ENCODE measurements around the gene SPG7.

Gene SPG7

DNA sequence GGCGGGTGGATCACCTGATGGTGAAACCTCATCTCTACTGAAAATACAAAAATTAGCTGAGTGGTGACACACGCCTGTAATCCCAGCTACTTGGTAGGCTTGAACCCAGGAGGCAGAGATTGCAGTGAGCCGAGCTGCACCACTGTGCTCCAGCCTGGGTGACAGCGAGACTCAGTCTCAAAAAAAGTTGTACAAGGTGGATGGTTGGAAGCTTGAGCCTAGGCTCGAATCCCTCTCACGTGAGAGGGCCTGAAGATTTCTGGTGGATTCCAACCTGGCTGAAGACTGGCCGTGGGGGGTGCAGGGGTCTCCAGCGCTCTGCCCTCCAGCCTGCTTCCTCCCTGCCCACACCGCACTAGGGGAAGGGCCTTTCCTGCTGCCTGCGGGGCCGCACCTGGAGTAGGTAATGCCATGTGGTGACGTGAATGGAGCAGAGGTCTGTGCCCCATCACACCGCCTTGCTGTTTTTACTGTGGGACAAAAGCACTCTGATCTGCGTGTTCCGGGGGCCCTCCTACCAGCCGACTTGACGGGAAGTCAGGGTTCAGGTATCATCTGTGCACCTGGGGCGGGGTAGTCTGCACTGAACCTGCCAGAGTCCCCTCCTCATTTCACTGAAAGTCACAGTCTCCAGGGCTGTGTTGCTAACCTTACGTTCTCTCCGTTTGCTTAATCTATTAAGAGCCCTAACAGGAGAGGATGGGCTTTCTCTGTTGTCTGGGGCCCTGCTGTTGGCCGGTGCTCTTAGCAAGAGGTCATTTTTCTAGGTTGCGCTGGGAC lies 56.5 kb downstream of the SPG7 start:
- Histone ChIP-seq H3K79me2 (ENCODE audit: insufficient read depth, low read depth) (peaks cover 27% of the 10 kb centered on the region), H3K9ac (no peak overlapping the region), H3K4me1 (ENCODE audit: low read depth, poor library complexity, severe bottlenecking) (peaks cover 15% of the 10 kb centered on the region), H4K20me1 (ENCODE audit: insufficient read depth) (peaks cover 31% of the 10 kb centered on the region), H3K4me2 (no peak overlapping the region), H3K36me3 (ENCODE audit: insufficient read depth) (peaks cover 25% of the 10 kb centered on the region; the same call in 1 of the 2 replicates), H2AFZ (ENCODE audit: low read depth) (no peak overlapping the region), H3K27me3 (ENCODE audit: insufficient read depth, low read depth) (no peaks in the 10 kb centered on the region), H3K27ac (peak overlapping the region; percentile 13; the same call in 1 of the 2 replicates), H3K4me3 (IDR thresholded peaks at IDR 0.05; ENCODE audit: insufficient read depth, low read depth, low read length) (no peak overlapping the region)
- TF ChIP-seq, protein P1, sequence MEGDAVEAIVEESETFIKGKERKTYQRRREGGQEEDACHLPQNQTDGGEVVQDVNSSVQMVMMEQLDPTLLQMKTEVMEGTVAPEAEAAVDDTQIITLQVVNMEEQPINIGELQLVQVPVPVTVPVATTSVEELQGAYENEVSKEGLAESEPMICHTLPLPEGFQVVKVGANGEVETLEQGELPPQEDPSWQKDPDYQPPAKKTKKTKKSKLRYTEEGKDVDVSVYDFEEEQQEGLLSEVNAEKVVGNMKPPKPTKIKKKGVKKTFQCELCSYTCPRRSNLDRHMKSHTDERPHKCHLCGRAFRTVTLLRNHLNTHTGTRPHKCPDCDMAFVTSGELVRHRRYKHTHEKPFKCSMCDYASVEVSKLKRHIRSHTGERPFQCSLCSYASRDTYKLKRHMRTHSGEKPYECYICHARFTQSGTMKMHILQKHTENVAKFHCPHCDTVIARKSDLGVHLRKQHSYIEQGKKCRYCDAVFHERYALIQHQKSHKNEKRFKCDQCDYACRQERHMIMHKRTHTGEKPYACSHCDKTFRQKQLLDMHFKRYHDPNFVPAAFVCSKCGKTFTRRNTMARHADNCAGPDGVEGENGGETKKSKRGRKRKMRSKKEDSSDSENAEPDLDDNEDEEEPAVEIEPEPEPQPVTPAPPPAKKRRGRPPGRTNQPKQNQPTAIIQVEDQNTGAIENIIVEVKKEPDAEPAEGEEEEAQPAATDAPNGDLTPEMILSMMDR (conservative IDR thresholded peaks at IDR 0.05; ENCODE audit: low read depth, low read length) = no peak

DNA sequence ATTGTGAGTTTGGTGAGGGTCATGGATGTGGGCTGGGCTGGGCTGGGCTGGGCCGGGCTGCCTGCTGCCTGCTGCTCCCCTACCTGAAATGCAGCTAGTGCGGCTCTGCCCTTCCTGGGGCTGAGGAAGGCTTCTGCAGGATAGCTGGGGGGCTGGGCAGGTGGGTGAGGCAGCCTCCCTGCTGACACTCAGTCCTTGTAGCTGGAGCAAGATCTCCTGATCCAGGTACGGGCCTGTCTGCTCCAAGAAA lies 57.0 kb downstream of the SPG7 start:
- Histone ChIP-seq H3K9ac (no peak overlapping the region), H3K4me1 (ENCODE audit: low read depth, poor library complexity, severe bottlenecking) (peaks cover 15% of the 10 kb centered on the region), H3K79me2 (ENCODE audit: insufficient read depth, low read depth) (peaks cover 26% of the 10 kb centered on the region), H3K4me3 (IDR thresholded peaks at IDR 0.05; ENCODE audit: insufficient read depth, low read depth, low read length) (no peak overlapping the region), H3K27ac (no peak overlapping the region), H3K27me3 (ENCODE audit: insufficient read depth, low read depth) (no peaks in the 10 kb centered on the region), H2AFZ (ENCODE audit: low read depth) (no peak overlapping the region), H3K36me3 (ENCODE audit: insufficient read depth) (peaks cover 25% of the 10 kb centered on the region; the same call in 1 of the 2 replicates), H3K4me2 (no peak overlapping the region), H4K20me1 (ENCODE audit: insufficient read depth) (peaks cover 31% of the 10 kb centered on the region)
- TF ChIP-seq, protein P1 (conservative IDR thresholded peaks at IDR 0.05; ENCODE audit: low read depth, low read length) = no peak

DNA sequence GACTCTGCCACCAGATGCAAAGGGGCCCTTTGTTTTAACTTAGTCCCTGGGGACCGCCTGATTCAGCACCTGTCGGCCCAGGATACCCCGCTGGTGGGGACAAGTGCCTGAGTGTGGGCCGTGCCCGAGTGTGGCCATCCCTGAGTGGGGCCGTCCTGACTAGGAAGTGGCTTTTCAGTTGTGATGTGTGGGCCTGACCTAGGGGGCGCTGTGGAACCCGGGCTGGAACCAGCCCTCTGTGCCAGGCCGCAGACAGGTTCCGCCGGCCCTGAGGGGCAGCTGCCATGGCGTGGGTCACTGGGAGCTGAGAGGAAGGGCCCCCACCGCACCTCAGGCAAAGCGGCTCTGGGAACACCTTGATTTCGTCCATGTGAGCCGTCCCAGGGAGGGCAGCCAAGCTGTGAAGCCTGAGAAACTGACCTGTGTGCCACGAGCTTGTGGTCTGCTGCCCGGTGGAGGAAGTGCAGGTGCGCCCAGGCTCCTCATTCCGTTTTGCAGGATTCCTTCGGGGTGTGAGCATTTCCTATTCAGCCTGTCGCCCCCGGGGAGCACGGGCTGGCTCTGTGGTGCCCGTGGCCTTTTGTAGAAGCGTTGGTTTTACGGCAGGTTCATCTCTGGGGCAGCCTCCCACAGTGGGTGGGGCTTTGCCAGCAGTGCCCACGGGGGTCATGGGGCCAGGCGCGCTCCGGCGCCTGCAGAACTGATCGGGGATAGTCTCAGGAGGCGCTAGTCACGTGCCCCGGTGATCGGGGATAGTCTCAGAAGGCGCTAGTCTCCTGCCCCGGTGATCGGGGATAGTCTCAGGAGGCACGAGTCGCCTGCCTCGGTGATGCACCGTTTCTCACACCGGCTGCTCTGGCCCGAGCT lies 57.5 kb downstream of the SPG7 start:
- Histone ChIP-seq H3K4me2 (no peak overlapping the region), H3K27me3 (ENCODE audit: insufficient read depth, low read depth) (no peaks in the 10 kb centered on the region), H3K36me3 (ENCODE audit: insufficient read depth) (peaks cover 25% of the 10 kb centered on the region; the same call in 1 of the 2 replicates), H2AFZ (ENCODE audit: low read depth) (no peak overlapping the region), H4K20me1 (ENCODE audit: insufficient read depth) (peaks cover 31% of the 10 kb centered on the region), H3K4me3 (IDR thresholded peaks at IDR 0.05; ENCODE audit: insufficient read depth, low read depth, low read length) (no peak overlapping the region), H3K4me1 (ENCODE audit: low read depth, poor library complexity, severe bottlenecking) (peaks cover 15% of the 10 kb centered on the region), H3K27ac (no peak overlapping the region), H3K9ac (no peak overlapping the region), H3K79me2 (ENCODE audit: insufficient read depth, low read depth) (peaks cover 23% of the 10 kb centered on the region)
- TF ChIP-seq, protein P1 (conservative IDR thresholded peaks at IDR 0.05; ENCODE audit: low read depth, low read length) = peak; percentile 63

DNA sequence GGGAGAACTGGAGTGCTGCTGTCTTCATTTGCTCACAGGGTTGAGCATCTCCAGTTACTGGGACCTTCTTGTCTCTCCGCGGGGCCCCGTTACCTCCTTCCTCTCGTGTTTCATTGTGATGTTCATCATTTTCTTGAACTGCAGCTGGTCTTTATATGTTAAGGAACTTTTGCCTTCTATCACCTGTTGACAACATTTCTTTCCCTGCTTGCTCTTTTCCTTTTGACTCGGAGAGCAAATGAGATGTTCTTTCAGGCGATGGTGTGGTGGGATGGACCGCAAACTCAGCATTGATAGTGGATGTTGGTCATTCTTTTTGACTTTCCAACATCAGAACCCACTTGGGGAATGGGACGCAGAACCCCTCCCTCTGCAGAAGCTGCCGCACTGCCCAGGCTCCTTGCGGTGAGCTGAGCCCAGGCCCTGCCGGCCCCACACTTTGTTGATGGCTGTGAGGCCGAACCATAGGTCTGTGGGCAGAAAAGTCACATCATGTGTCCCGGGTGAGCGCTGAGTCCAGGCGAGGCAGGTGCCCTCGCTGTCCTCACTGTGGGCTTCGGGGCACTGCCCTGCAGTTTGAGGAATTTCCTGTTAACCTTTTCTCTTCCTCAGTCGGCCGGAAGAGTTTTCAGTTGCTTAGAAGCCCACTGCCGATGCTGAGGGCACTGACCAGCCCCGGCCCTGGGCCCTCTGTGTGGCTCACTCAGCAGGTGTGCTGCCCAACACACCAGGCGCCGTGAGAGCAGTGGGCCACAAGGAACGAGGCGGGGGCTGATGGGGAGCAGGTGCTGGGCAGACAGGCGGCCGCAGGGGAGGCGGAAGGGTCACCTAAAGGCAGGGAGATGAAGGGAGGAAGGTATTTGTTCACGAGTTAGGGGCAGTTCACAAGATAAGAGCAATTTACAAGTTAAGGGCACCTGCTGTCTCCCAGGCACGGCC lies 59.7 kb downstream of the SPG7 start:
- Histone ChIP-seq H3K36me3 (ENCODE audit: insufficient read depth) (peaks cover 10% of the 10 kb centered on the region; the same call in 1 of the 2 replicates), H3K27ac (no peak overlapping the region), H2AFZ (ENCODE audit: low read depth) (no peak overlapping the region), H3K4me1 (ENCODE audit: low read depth, poor library complexity, severe bottlenecking) (peaks cover 4% of the 10 kb centered on the region), H3K79me2 (ENCODE audit: insufficient read depth, low read depth) (0 out of 2 replicates have a peak, but pooled peaks cover 1% of the 10 kb centered on the region), H3K27me3 (ENCODE audit: insufficient read depth, low read depth) (no peaks in the 10 kb centered on the region), H3K9ac (no peak overlapping the region), H3K4me3 (IDR thresholded peaks at IDR 0.05; ENCODE audit: insufficient read depth, low read depth, low read length) (no peak overlapping the region), H3K4me2 (no peak overlapping the region), H4K20me1 (ENCODE audit: insufficient read depth) (peaks cover 16% of the 10 kb centered on the region; the same call in 1 of the 2 replicates)
- TF ChIP-seq, protein P1 (conservative IDR thresholded peaks at IDR 0.05; ENCODE audit: low read depth, low read length) = no peak
